K562 (cell line): ENCODE measurements around the gene REEP3. TPM values are rescaled to one million over a fixed set of nuclear protein-coding genes. Genes with fewer than 3 reads are reported as not detected.

Experiments used
- CBFA2T3 ChIP-seq: fragments of 450-650 bp; IDR thresholded peaks from 2 replicates; pipeline ENCODE4 v1.6.1; 2017
- CEBPB ChIP-seq: fragments of 450-650 bp; IDR thresholded peaks from 2 replicates; pipeline ENCODE4 v1.6.1; 2016; ENCODE audit warnings: missing genetic modification characterization, missing compliant biosample characterization
- SIRT6 ChIP-seq: IDR thresholded peaks from one replicate; pipeline ENCODE4 v1.6.1; 2012; ENCODE audit warnings: low read depth, mild to moderate bottlenecking, control low read depth, inconsistent platforms, low read length, moderate library complexity
- polyA plus RNA-seq, 8 experiments: library from polyadenylated mRNA; depleted of rRNA in 4 of 8; stranded (reverse) in 5 of 8; unstranded in 3 of 8; fragments of >200 nt; fragmentation: Nextera tagmentation in 2 of 8; fragmentation: Illumina TruSeq in 1 of 8; extraction: Ambion mirVana in 2 of 8; extraction: Trizol in 1 of 8; gene quantifications; 2 replicates each; pipeline versions ENCODE4 v1.2.1 to v1.2.3, GENCODE V29; 2011 to 2014; ENCODE audit warnings: inconsistent platforms in 1 of 8, missing spikeins in 1 of 8
- total RNA-seq, 7 experiments: library from RNA; depleted of rRNA in 6 of 7; stranded (reverse); fragments of >200 nt in 6 of 7; fragmentation: Illumina TruSeq in 2 of 7; extraction: Trizol in 2 of 7; gene quantifications; 2 replicates each; pipeline versions ENCODE4 v1.2.1 to v1.2.3, GENCODE V29; 2011 to 2021; ENCODE audit warnings: low replicate concordance in 1 of 7
- TF ChIP-seq, protein P1 (sequence below): fragments of 450-650 bp; IDR thresholded peaks from 2 replicates; pipeline ENCODE4 v1.6.1; 2016; ENCODE audit warnings: mild to moderate bottlenecking, moderate library complexity
- TF ChIP-seq, protein P2 (sequence below): fragments of 250-450 bp; sonication (Bioruptor Pico); IDR thresholded peaks from 2 replicates; pipeline ENCODE4 v1.8.0; 2022; ENCODE audit warnings: moderate library complexity, mild to moderate bottlenecking, inconsistent platforms
- TF ChIP-seq, protein P3 (sequence below), 2 experiments: fragments of 200-800 bp in 1 of 2; sonication (Bioruptor generic) in 1 of 2; sonication (generic) in 1 of 2; formaldehyde crosslinking in 1 of 2; IDR thresholded peaks in 1 of 2; conservative IDR thresholded peaks in 1 of 2; 2 replicates each; pipeline versions ENCODE4 v1.5.0 to v1.6.1; 2016 to 2020; ENCODE audit warnings: missing compliant biosample characterization in 1 of 2, missing genetic modification characterization in 1 of 2, missing genetic modification reagents in 1 of 2
- TF ChIP-seq, protein P4 (sequence below): fragments of 450-650 bp; IDR thresholded peaks from 2 replicates; pipeline ENCODE4 v1.6.1; 2017; ENCODE audit warnings: antibody characterized with exemption
- TF ChIP-seq, protein P5 (sequence below): fragments of 250-450 bp; sonication (Bioruptor Pico); IDR thresholded peaks from 2 replicates; pipeline ENCODE4 v1.8.0; 2021; ENCODE audit warnings: borderline replicate concordance, mild to moderate bottlenecking, moderate library complexity; ENCODE audit not compliant: poor library complexity, severe bottlenecking

The REEP3 gene
- total and polyA plus RNA-seq, 9 of the 15 experiments (the other 6 are each of a cell fraction or from before 2014, with no cell fraction given): 3.4 to 13.4 (median 9.2) TPM

DNA sequence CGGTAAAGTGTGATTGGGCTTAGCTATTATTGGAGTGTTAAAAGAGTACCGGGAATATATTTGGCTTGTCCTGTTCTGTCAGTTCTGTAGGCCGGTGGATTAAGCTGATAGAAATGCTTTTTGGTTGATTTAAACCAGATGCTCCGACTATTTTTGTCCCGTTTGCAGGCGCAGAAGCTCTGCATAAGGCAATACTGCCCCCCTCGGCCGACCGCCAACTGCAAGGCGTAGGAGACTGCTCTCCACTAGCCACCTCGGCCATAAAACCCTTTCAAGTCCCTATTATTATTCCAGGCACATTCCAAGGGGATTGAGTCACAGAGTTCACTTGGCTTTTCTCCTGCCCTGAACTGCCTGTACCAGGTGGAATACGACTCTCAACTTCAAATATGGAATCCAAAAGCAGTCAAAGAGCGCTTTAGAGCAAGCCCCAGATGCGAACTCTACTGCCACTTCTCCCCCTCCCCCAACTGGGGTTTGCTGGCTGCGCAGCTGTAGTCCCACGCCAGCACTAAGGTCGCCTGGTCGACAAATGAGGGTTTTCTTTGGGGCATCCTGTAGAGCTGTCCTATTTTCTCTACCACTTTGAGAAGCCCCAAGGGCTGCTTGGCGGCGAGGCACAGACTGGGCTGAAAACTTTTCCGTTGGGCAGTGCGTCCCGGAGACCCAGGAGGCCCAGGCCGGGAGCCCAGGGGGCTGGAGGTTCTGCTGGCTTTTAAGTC is 108.3 kb downstream of the REEP3 start (continued):
- TF ChIP-seq, protein P1, sequence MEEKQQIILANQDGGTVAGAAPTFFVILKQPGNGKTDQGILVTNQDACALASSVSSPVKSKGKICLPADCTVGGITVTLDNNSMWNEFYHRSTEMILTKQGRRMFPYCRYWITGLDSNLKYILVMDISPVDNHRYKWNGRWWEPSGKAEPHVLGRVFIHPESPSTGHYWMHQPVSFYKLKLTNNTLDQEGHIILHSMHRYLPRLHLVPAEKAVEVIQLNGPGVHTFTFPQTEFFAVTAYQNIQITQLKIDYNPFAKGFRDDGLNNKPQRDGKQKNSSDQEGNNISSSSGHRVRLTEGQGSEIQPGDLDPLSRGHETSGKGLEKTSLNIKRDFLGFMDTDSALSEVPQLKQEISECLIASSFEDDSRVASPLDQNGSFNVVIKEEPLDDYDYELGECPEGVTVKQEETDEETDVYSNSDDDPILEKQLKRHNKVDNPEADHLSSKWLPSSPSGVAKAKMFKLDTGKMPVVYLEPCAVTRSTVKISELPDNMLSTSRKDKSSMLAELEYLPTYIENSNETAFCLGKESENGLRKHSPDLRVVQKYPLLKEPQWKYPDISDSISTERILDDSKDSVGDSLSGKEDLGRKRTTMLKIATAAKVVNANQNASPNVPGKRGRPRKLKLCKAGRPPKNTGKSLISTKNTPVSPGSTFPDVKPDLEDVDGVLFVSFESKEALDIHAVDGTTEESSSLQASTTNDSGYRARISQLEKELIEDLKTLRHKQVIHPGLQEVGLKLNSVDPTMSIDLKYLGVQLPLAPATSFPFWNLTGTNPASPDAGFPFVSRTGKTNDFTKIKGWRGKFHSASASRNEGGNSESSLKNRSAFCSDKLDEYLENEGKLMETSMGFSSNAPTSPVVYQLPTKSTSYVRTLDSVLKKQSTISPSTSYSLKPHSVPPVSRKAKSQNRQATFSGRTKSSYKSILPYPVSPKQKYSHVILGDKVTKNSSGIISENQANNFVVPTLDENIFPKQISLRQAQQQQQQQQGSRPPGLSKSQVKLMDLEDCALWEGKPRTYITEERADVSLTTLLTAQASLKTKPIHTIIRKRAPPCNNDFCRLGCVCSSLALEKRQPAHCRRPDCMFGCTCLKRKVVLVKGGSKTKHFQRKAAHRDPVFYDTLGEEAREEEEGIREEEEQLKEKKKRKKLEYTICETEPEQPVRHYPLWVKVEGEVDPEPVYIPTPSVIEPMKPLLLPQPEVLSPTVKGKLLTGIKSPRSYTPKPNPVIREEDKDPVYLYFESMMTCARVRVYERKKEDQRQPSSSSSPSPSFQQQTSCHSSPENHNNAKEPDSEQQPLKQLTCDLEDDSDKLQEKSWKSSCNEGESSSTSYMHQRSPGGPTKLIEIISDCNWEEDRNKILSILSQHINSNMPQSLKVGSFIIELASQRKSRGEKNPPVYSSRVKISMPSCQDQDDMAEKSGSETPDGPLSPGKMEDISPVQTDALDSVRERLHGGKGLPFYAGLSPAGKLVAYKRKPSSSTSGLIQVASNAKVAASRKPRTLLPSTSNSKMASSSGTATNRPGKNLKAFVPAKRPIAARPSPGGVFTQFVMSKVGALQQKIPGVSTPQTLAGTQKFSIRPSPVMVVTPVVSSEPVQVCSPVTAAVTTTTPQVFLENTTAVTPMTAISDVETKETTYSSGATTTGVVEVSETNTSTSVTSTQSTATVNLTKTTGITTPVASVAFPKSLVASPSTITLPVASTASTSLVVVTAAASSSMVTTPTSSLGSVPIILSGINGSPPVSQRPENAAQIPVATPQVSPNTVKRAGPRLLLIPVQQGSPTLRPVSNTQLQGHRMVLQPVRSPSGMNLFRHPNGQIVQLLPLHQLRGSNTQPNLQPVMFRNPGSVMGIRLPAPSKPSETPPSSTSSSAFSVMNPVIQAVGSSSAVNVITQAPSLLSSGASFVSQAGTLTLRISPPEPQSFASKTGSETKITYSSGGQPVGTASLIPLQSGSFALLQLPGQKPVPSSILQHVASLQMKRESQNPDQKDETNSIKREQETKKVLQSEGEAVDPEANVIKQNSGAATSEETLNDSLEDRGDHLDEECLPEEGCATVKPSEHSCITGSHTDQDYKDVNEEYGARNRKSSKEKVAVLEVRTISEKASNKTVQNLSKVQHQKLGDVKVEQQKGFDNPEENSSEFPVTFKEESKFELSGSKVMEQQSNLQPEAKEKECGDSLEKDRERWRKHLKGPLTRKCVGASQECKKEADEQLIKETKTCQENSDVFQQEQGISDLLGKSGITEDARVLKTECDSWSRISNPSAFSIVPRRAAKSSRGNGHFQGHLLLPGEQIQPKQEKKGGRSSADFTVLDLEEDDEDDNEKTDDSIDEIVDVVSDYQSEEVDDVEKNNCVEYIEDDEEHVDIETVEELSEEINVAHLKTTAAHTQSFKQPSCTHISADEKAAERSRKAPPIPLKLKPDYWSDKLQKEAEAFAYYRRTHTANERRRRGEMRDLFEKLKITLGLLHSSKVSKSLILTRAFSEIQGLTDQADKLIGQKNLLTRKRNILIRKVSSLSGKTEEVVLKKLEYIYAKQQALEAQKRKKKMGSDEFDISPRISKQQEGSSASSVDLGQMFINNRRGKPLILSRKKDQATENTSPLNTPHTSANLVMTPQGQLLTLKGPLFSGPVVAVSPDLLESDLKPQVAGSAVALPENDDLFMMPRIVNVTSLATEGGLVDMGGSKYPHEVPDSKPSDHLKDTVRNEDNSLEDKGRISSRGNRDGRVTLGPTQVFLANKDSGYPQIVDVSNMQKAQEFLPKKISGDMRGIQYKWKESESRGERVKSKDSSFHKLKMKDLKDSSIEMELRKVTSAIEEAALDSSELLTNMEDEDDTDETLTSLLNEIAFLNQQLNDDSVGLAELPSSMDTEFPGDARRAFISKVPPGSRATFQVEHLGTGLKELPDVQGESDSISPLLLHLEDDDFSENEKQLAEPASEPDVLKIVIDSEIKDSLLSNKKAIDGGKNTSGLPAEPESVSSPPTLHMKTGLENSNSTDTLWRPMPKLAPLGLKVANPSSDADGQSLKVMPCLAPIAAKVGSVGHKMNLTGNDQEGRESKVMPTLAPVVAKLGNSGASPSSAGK: 0 out of 2 replicates have a peak, but pooled peaks have one; percentile 14
- no peak for TF ChIP-seq CEBPB (tag)
- no peak for TF ChIP-seq CBFA2T3
- TF ChIP-seq, protein P2, sequence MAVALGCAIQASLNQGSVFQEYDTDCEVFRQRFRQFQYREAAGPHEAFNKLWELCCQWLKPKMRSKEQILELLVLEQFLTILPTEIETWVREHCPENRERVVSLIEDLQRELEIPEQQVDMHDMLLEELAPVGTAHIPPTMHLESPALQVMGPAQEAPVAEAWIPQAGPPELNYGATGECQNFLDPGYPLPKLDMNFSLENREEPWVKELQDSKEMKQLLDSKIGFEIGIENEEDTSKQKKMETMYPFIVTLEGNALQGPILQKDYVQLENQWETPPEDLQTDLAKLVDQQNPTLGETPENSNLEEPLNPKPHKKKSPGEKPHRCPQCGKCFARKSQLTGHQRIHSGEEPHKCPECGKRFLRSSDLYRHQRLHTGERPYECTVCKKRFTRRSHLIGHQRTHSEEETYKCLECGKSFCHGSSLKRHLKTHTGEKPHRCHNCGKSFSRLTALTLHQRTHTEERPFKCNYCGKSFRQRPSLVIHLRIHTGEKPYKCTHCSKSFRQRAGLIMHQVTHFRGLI (CRISPR knock-in tag): no peak
- TF ChIP-seq, protein P3, sequence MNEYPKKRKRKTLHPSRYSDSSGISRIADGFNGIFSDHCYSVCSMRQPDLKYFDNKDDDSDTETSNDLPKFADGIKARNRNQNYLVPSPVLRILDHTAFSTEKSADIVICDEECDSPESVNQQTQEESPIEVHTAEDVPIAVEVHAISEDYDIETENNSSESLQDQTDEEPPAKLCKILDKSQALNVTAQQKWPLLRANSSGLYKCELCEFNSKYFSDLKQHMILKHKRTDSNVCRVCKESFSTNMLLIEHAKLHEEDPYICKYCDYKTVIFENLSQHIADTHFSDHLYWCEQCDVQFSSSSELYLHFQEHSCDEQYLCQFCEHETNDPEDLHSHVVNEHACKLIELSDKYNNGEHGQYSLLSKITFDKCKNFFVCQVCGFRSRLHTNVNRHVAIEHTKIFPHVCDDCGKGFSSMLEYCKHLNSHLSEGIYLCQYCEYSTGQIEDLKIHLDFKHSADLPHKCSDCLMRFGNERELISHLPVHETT (CRISPR knock-in tag; conservative IDR thresholded peaks at IDR 0.05 in 1 of 2, IDR thresholded peaks at IDR 0.05 in 1 of 2): 0 out of 4 replicates have a peak, but pooled peaks of 1 of the 2 experiments have one; percentile 68
- TF ChIP-seq, protein P4, sequence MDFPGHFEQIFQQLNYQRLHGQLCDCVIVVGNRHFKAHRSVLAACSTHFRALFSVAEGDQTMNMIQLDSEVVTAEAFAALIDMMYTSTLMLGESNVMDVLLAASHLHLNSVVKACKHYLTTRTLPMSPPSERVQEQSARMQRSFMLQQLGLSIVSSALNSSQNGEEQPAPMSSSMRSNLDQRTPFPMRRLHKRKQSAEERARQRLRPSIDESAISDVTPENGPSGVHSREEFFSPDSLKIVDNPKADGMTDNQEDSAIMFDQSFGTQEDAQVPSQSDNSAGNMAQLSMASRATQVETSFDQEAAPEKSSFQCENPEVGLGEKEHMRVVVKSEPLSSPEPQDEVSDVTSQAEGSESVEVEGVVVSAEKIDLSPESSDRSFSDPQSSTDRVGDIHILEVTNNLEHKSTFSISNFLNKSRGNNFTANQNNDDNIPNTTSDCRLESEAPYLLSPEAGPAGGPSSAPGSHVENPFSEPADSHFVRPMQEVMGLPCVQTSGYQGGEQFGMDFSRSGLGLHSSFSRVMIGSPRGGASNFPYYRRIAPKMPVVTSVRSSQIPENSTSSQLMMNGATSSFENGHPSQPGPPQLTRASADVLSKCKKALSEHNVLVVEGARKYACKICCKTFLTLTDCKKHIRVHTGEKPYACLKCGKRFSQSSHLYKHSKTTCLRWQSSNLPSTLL: no peak
- TF ChIP-seq, protein P5, sequence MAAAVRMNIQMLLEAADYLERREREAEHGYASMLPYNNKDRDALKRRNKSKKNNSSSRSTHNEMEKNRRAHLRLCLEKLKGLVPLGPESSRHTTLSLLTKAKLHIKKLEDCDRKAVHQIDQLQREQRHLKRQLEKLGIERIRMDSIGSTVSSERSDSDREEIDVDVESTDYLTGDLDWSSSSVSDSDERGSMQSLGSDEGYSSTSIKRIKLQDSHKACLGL (CRISPR knock-in tag): no peak
- no peak for TF ChIP-seq SIRT6
